ENCODE results near the gene NME4.
"Not testable (repeated sequence)": the region's sequence is repeated elsewhere in the genome, so short reads cannot be mapped to it uniquely, and the experiment has no call there.

The NME4 gene

GRCh38 chr16:375212-375611, 21.8 kb upstream of the NME4 start:
- TF ChIP-seq CTCF (IDR thresholded peaks at IDR 0.05; ENCODE audit: insufficient read depth, low read length, poor library complexity, severe bottlenecking) = no peak
- Histone ChIP-seq H3K4me3 (replicated peaks; ENCODE audit: low read depth, low read length) (no peak overlapping the region), H3K36me3 (ENCODE audit: control insufficient read depth, insufficient read depth, low read length) (peaks cover 32% of the 10 kb centered on the region), H3K27me3 (replicated peaks; ENCODE audit: control insufficient read depth, insufficient read depth, low read length) (no peaks in the 10 kb centered on the region)
- DNase-seq (ENCODE audit: extremely low read depth, insufficient read length) = no peak

GRCh38 chr16:375927-376816, 20.8 kb upstream of the NME4 start:
- Histone ChIP-seq H3K4me3 (replicated peaks; ENCODE audit: low read depth, low read length) (no peak overlapping the region), H3K36me3 (ENCODE audit: control insufficient read depth, insufficient read depth, low read length) (peaks cover 32% of the 10 kb centered on the region), H3K27me3 (replicated peaks; ENCODE audit: control insufficient read depth, insufficient read depth, low read length) (no peaks in the 10 kb centered on the region)
- DNase-seq (ENCODE audit: extremely low read depth, insufficient read length) = peak; percentile 13
- no peak for TF ChIP-seq CTCF (IDR thresholded peaks at IDR 0.05; ENCODE audit: insufficient read depth, low read length, poor library complexity, severe bottlenecking)

DNA sequence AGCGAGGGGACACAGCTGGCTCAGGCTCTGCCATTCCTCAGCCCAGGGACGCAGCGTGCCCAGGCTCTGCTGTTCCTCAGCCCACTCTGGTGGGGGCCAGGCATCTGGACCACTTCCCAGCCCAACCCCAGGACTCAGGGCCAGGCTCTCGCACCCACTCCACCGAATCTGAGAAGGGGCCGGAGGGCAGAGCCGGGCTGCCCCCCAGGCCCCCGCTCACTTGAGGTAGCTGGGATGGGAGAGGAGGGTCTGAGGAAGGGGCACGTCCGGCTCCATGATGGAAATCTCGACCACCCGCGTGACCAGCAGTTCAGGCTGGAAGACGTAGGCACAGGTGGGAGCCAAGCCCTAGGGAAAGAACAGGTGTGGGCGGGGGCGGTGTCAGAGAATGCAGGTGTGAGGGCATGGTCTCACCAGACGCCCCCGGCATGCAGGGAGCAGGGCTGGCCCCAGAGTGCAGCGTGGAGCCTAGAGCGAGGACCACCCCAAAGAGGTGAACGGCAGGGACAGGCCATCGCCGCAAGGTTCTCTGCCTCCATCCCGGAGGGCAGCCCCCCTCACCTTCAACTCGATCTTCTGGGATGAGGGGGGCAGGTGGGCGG, 20.1 kb upstream of the NME4 start:
- Histone ChIP-seq H3K4me3 (replicated peaks; ENCODE audit: low read depth, low read length) (no peak overlapping the region), H3K27me3 (replicated peaks; ENCODE audit: control insufficient read depth, insufficient read depth, low read length) (no peaks in the 10 kb centered on the region), H3K36me3 (ENCODE audit: control insufficient read depth, insufficient read depth, low read length) (peaks cover 28% of the 10 kb centered on the region)
- peak; percentile 13 for DNase-seq (ENCODE audit: extremely low read depth, insufficient read length)
- TF ChIP-seq CTCF (IDR thresholded peaks at IDR 0.05; ENCODE audit: insufficient read depth, low read length, poor library complexity, severe bottlenecking) = no peak

- H3K4me3 ChIP-seq (replicated peaks; ENCODE audit: low read depth, low read length) = no peak overlapping the region
- H3K27me3 ChIP-seq (replicated peaks; ENCODE audit: control insufficient read depth, insufficient read depth, low read length) = no peaks in the 10 kb centered on the region
- H3K36me3 ChIP-seq (ENCODE audit: control insufficient read depth, insufficient read depth, low read length) = peaks cover 25% of the 10 kb centered on the region
- DNase-seq (ENCODE audit: extremely low read depth, insufficient read length) = no peak
- no peak for TF ChIP-seq CTCF (IDR thresholded peaks at IDR 0.05; ENCODE audit: insufficient read depth, low read length, poor library complexity, severe bottlenecking)
These were observed 19.5 kb upstream of the NME4 start for GRCh38 chr16:377419-377951.

- not testable (repeated sequence) for H3K27me3 ChIP-seq (replicated peaks; ENCODE audit: control insufficient read depth, insufficient read depth, low read length); H3K4me3 ChIP-seq (replicated peaks; ENCODE audit: low read depth, low read length); DNase-seq (ENCODE audit: extremely low read depth, insufficient read length)
- peaks cover 19% of the 10 kb centered on the region for H3K36me3 ChIP-seq (ENCODE audit: control insufficient read depth, insufficient read depth, low read length)
These were observed 18.7 kb upstream of the NME4 start for GRCh38 chr16:378113-378820.

GRCh38 chr16:378821-379182, 18.2 kb upstream of the NME4 start:
- TF ChIP-seq CTCF (IDR thresholded peaks at IDR 0.05; ENCODE audit: insufficient read depth, low read length, poor library complexity, severe bottlenecking) = no peak
- Histone ChIP-seq H3K36me3 (ENCODE audit: control insufficient read depth, insufficient read depth, low read length) (peaks cover 15% of the 10 kb centered on the region), H3K4me3 (replicated peaks; ENCODE audit: low read depth, low read length) (no peak overlapping the region), H3K27me3 (replicated peaks; ENCODE audit: control insufficient read depth, insufficient read depth, low read length) (no peaks in the 10 kb centered on the region)
- DNase-seq (ENCODE audit: extremely low read depth, insufficient read length) = no peak

Data from GM06990 (cell line).